ENCODE measurements around the gene B4GALNT4.

B4GALNT4 gene

DNA sequence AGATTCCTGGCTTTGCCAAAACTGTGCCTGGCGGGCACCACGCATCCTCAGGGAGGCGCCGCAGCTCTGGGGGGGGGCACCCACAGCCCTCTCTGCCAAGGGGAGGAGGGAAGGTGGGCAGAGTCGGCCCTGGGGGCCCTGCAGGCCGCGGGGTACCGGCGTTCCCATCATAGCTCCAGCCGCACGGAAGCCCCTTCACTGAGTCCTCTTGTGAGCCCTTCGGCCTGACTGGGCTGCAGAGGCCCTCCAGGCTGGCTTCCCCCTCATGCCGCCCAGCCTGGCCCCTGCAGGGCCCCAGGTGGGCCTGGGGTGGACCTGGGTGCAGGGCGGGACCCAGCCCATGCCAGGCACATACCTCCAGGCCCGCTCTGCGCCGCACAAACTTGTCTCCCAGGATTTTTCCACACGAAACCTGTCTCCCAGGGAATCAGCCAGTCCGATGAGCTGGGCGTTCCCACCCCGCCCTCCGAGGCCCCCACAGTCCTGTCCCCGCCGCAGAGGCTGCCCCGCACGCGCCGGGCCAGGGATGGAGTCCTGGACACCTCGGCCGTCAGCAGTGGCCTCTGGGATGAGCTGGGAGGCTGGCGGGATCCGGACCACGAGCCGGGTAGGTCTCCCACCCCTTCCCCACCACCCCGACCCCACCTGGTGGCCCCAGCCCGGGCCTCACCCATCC is 22.9 kb downstream of the B4GALNT4 start:
- no peak overlapping the region for H3K4me3 ChIP-seq (replicated peaks; ENCODE audit: low read depth, low read length)
- DNase-seq (ENCODE audit: extremely low read depth, low read depth), result no peak
- TF ChIP-seq, protein P1, sequence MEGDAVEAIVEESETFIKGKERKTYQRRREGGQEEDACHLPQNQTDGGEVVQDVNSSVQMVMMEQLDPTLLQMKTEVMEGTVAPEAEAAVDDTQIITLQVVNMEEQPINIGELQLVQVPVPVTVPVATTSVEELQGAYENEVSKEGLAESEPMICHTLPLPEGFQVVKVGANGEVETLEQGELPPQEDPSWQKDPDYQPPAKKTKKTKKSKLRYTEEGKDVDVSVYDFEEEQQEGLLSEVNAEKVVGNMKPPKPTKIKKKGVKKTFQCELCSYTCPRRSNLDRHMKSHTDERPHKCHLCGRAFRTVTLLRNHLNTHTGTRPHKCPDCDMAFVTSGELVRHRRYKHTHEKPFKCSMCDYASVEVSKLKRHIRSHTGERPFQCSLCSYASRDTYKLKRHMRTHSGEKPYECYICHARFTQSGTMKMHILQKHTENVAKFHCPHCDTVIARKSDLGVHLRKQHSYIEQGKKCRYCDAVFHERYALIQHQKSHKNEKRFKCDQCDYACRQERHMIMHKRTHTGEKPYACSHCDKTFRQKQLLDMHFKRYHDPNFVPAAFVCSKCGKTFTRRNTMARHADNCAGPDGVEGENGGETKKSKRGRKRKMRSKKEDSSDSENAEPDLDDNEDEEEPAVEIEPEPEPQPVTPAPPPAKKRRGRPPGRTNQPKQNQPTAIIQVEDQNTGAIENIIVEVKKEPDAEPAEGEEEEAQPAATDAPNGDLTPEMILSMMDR (IDR thresholded peaks at IDR 0.05; ENCODE audit: low read depth, low read length, missing control alignments), result no peak

DNA sequence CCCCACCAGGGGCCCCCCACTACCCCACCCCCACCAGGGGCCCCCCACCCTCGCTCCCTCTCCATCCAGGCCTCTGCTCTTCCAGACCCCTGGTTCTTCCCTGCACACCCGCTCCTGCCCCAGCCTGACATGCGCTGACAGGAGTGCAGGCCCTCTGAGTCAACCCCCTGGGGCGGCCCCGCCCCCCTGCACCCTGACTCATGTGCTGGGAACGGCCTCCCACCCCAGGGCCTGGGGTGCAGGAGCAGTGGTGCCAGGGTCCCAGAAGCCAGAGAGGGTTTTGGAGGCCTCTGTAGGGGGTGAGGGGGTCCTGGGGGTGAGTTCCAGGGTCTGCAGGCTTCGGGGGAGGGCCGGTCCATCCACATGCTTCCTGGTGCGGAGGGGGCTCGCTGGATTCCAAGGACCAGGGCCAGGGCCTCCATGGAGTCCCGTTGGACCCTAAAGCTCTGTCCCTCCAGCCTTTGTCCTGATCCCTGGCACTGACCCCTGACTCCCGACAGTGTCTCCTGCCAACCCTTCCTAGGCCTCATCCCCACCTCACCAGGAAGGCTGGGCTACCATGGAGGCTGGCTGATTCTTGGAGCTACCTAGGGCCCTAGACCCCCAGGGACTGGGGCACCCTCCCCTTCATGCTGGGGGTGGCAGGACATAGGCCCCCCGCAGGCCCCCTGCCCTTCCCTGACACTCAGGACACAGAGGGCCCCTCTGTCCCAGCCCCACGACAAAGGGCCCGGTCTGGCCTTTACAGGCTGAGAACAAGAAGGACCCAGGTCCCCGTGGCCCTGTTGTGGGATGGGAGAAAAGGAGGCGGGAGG is 24.1 kb downstream of the B4GALNT4 start:
- H3K4me3 ChIP-seq (replicated peaks; ENCODE audit: low read depth, low read length), result no peak overlapping the region
- no peak for DNase-seq (ENCODE audit: extremely low read depth, low read depth)
- TF ChIP-seq, protein P1 (IDR thresholded peaks at IDR 0.05; ENCODE audit: low read depth, low read length, missing control alignments), result no peak

DNA sequence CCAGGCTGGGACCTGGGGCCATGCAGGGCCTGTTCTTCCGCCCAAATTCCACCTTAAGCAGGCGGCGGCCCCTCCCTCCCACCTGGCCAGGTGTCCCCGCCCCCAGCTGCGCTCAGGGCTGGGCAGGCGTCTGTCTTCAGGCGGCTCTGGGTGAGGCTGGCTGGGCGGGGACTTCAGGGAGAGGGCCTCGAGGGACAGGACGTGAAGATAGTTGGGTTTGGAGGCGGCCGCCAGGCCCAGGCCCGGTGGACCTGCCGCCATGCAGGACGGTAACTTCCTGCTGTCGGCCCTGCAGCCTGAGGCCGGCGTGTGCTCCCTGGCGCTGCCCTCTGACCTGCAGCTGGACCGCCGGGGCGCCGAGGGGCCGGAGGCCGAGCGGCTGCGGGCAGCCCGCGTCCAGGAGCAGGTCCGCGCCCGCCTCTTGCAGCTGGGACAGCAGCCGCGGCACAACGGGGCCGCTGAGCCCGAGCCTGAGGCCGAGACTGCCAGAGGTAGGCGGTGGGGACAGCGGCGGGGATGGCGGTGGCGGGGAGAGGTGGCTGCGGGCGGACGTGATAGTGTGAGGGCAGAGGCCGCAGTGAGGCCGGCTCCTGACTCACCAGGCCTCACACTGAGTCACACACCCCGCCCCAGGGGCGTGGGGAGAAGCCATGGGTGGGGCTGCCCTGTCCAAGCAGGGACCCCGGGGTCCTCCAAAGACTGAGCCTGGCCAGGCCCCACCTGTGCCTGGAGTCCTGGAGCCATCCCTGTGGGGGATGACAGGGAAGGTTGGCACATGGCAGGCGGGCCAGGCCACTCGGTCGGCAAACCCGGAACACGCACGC is 24.9 kb downstream of the B4GALNT4 start, which contains the start of gene PKP3:
Gene PKP3 (plus strand): TSS at position 176 of the 824 bp plus-strand sequence. CDS start 84 bp downstream, at position 260.
- no peak for DNase-seq (ENCODE audit: extremely low read depth, low read depth)
- TF ChIP-seq, protein P1 (IDR thresholded peaks at IDR 0.05; ENCODE audit: low read depth, low read length, missing control alignments), result no peak
- no peak within 1 kb of the TSS for H3K4me3 ChIP-seq (replicated peaks; ENCODE audit: low read depth, low read length)

DNA sequence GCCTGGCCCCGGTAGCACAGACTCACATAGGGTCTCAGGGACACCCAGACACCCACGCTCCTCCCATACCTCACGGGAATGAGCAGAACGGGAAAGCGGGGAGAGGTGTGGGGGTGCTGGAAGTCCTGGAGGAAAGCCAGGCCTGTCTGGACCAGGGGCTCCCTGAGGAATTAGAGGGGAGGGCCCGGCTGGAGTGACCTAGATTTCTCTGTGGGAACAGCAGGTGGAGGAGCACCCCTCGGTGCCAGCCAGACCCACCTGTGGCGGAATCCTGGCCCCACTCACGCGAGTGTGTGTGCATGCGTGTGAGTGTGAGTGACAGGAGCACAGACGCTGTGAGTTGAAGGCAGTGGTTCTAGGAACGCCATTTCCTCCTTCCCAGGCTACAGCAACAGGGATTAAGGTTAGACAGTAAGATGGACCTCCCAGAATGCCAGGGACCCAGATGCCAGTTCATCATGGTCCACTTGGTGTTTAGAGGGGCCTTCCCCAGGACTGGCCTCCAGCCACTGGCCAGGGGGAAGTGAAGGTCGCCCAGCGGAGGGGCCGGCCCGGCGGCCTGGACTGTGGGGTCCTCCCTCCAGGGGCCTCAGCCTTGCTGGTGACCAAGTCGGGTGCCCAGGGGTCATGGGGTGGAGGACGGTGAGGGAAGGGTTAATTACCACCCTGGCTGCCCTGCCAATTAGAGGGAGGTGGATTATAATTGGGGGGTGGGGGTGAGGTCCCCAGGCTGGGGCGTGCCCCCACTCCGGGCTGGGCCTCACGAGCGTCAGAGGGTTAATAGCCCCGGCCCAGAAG is 25.8 kb downstream of the B4GALNT4 start:
- TF ChIP-seq, protein P1 (IDR thresholded peaks at IDR 0.05; ENCODE audit: low read depth, low read length, missing control alignments), result no peak
- H3K4me3 ChIP-seq (replicated peaks; ENCODE audit: low read depth, low read length), result no peak overlapping the region
- DNase-seq (ENCODE audit: extremely low read depth, low read depth), result no peak

DNA sequence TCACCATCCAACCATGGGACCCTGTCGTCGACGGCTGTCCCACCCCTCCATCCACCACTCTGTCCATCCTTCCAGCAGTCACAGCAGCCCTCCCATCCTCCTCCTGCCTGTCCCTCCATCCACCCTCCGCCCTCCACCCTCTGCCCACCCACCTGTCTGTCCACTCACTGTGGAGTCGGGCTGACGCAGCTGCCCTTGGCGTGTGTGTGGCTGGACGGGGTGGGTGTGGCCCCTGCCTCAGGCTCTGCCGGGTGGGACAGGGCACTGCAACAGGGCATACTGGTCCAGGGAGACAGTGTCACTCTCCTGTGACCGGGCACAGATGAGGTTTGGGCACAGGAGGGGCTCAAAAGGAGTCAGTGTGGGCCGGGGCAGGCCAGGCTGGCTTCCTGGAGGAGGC is 26.6 kb downstream of the B4GALNT4 start:
- TF ChIP-seq, protein P1 (IDR thresholded peaks at IDR 0.05; ENCODE audit: low read depth, low read length, missing control alignments), result no peak
- H3K4me3 ChIP-seq (replicated peaks; ENCODE audit: low read depth, low read length), result no peak overlapping the region
- DNase-seq (ENCODE audit: extremely low read depth, low read depth), result no peak

DNA sequence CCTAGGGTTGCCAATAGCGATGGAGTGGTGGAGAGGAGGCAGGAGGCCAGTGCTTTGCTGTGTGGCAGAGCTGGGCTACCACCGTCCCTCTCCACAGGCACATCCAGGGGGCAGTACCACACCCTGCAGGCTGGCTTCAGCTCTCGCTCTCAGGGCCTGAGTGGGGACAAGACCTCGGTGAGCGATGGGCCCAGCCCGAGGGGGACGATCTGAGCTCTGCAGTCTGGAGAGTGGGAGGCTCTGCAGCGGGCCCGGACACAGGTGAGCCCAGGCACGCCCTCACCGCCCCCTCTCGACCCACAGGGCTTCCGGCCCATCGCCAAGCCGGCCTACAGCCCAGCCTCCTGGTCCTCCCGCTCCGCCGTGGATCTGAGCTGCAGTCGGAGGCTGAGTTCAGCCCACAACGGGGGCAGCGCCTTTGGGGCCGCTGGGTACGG is 27.2 kb downstream of the B4GALNT4 start:
- TF ChIP-seq, protein P1 (IDR thresholded peaks at IDR 0.05; ENCODE audit: low read depth, low read length, missing control alignments), result peak; percentile 23
- no peak for DNase-seq (ENCODE audit: extremely low read depth, low read depth)
- peak overlapping the region; percentile 11; the same call in 1 of the 2 replicates for H3K4me3 ChIP-seq (replicated peaks; ENCODE audit: low read depth, low read length)
